ENCODE measurements around the gene EEFSEC. TPM values are rescaled to one million over a fixed set of nuclear protein-coding genes. Genes with fewer than 3 reads are reported as not detected.

Gene EEFSEC
- total and polyA plus RNA-seq, 12 donors, result 5.5 to 15.6 (median 10.4) TPM

- intact Hi-C loops (cut with DNase I), result no loop called here
- Histone ChIP-seq H3K36me3 (replicated peaks in 1 of 2) (no peaks in the 10 kb centered on the region), H3K4me1 (replicated peaks in 1 of 2) (no peaks in the 10 kb centered on the region), H3K4me3 (no peak overlapping the region), H3K27me3 (no peaks in the 10 kb centered on the region), H3K9me3 (replicated peaks in 1 of 3) (no peaks in the 10 kb centered on the region), H3K27ac (no peak overlapping the region)
- 89 to 97% (median 94%) methylated on average over 7 of the region's 7 CpGs for WGBS, 4 donors
- TF ChIP-seq POLR2A (IDR thresholded peaks at IDR 0.05), result no peak
- TF ChIP-seq CTCF (IDR thresholded peaks at IDR 0.05), result no peak
- no peak for DNase-seq
Measured at GRCh38 chr3:128192131-128192530, 38.9 kb downstream of the EEFSEC start.

GRCh38 chr3:128193168-128193567 lies 39.9 kb downstream of the EEFSEC start:
- Histone ChIP-seq H3K27me3 (no peaks in the 10 kb centered on the region), H3K4me1 (replicated peaks in 1 of 2) (no peaks in the 10 kb centered on the region), H3K9me3 (replicated peaks in 1 of 3) (no peaks in the 10 kb centered on the region), H3K4me3 (no peak overlapping the region), H3K27ac (no peak overlapping the region), H3K36me3 (replicated peaks in 1 of 2) (no peaks in the 10 kb centered on the region)
- WGBS, 4 donors, result 78 to 97% (median 95%) methylated on average over 2 of the region's 2 CpGs
- no peak for TF ChIP-seq POLR2A (IDR thresholded peaks at IDR 0.05)
- no peak for TF ChIP-seq CTCF (IDR thresholded peaks at IDR 0.05)
- DNase-seq, result peak in 1 of 7 donors; percentile 5
- intact Hi-C loops (cut with DNase I), result no loop called here

- Histone ChIP-seq H3K27me3 (no peaks in the 10 kb centered on the region), H3K4me3 (no peak overlapping the region), H3K36me3 (replicated peaks in 1 of 2) (no peaks in the 10 kb centered on the region), H3K4me1 (replicated peaks in 1 of 2) (no peaks in the 10 kb centered on the region), H3K9me3 (replicated peaks in 1 of 3) (no peaks in the 10 kb centered on the region), H3K27ac (no peak overlapping the region)
- TF ChIP-seq CTCF (IDR thresholded peaks at IDR 0.05) (no peak), POLR2A (IDR thresholded peaks at IDR 0.05) (no peak)
- DNase-seq, result no peak
- 65 to 77% (median 73%) methylated on average over 4 of the region's 4 CpGs for WGBS, 4 donors
- intact Hi-C loops (cut with DNase I), result no loop called here
Measured at GRCh38 chr3:128194843-128195242, 41.6 kb downstream of the EEFSEC start.

- Histone ChIP-seq H3K27me3 (no peaks in the 10 kb centered on the region), H3K27ac (no peak overlapping the region), H3K36me3 (replicated peaks in 1 of 2) (no peaks in the 10 kb centered on the region), H3K9me3 (replicated peaks in 1 of 3) (no peaks in the 10 kb centered on the region), H3K4me1 (replicated peaks in 1 of 2) (no peaks in the 10 kb centered on the region), H3K4me3 (no peak overlapping the region)
- TF ChIP-seq CTCF (IDR thresholded peaks at IDR 0.05), result no peak
- no peak for TF ChIP-seq POLR2A (IDR thresholded peaks at IDR 0.05)
- 74 to 80% (median 78%) methylated on average over 5 of the region's 5 CpGs for whole genome bisulfite sequencing, 4 donors
- intact Hi-C loops (cut with DNase I), result no loop called here
- no peak for DNase-seq
Measured at GRCh38 chr3:128195369-128195768, 42.1 kb downstream of the EEFSEC start.

Data from adrenal gland (tissue), 12 donors.